Endothelial cell of umbilical vein (primary cell): ENCODE results near the gene MOB3A. TPM values are rescaled to one million over a fixed set of nuclear protein-coding genes. Genes with fewer than 3 reads are reported as not detected.

Experiments used
- BruUV-seq: library from RNA; stranded (reverse); fragments of 400-500 nt; replicated peaks from 2 replicates; lab custom pipeline; 2021; lab: Mats Ljungman, UMichigan
- CTCF ChIA-PET: fragments of 300-600, 350-600 bp; sonication (Branson Sonifier 250); formaldehyde crosslinking; loops from one replicate; lab custom pipeline; 2021; ENCODE audit warnings: antibody characterized with exemption, inconsistent platforms; lab: Charles Lee
- POLR2A ChIA-PET: fragments of 300-600, 350-600 bp; sonication (Branson Sonifier 250); formaldehyde crosslinking; loops from one replicate; lab custom pipeline; 2021; ENCODE audit warnings: antibody characterized with exemption, inconsistent platforms; lab: Charles Lee
- DNase-seq: peaks from one replicate; pipeline ENCODE4 v3.0.0-alpha.2; 2011; ENCODE audit warnings: low read depth, low spot score
- FAIRE-seq: peaks from 2 replicates; lab custom pipeline; 2011; peaks lifted over from hg19 to GRCh38; lab: Jason Lieb, UNC
- H2AFZ ChIP-seq: 2 replicates; pipeline ENCODE4 v1.6.0; 2012; ENCODE audit warnings: low read depth, low read length, control low read depth, inconsistent platforms
- H3K27ac ChIP-seq: 2 replicates; pipeline ENCODE4 v1.5.1; 2011; ENCODE audit warnings: low read depth, mild to moderate bottlenecking, control low read depth, low read length, moderate library complexity; ENCODE audit not compliant: insufficient read depth
- H3K27me3 ChIP-seq, 2 experiments: 2 replicates each; pipeline versions ENCODE4 v1.6.0 to v1.6.1; 2011; ENCODE audit warnings: low read length in 2 of 2, mixed read lengths in 1 of 2; ENCODE audit not compliant: control insufficient read depth in 2 of 2, insufficient read depth in 2 of 2
- H3K36me3 ChIP-seq, 2 experiments: 2 replicates in 1 of 2; 3 replicates in 1 of 2; pipeline ENCODE4 v1.5.1; 2011; ENCODE audit warnings: low read length in 2 of 2, mild to moderate bottlenecking in 1 of 2, moderate library complexity in 1 of 2; ENCODE audit not compliant: control insufficient read depth in 2 of 2, insufficient read depth in 2 of 2; ENCODE audit errors: extremely low read depth in 1 of 2
- H3K4me1 ChIP-seq: 3 replicates; pipeline ENCODE4 v1.5.1; 2011; ENCODE audit warnings: mild to moderate bottlenecking, low read length; ENCODE audit not compliant: control insufficient read depth, insufficient read depth; ENCODE audit errors: extremely low read depth
- H3K4me2 ChIP-seq: 2 replicates; pipeline ENCODE4 v1.6.1; 2011; ENCODE audit warnings: low read length, control low read depth, mixed read lengths; ENCODE audit not compliant: insufficient read depth
- H3K4me3 ChIP-seq, 3 experiments: fragments of 200-600 bp in 1 of 3; sonication (generic), shearing (Covaris generic) in 1 of 3; replicated peaks in 1 of 3; 2 replicates each; pipeline ENCODE4 v1.5.1; 2011 to 2016; ENCODE audit warnings: control low read depth in 3 of 3, low read length in 3 of 3, mild to moderate bottlenecking in 2 of 3, inconsistent platforms in 1 of 3, low read depth in 1 of 3, moderate library complexity in 1 of 3; ENCODE audit not compliant: insufficient read depth in 1 of 3
- H3K79me2 ChIP-seq: 2 replicates; pipeline ENCODE4 v1.6.0; 2012; ENCODE audit warnings: low read length, inconsistent platforms; ENCODE audit not compliant: control insufficient read depth, insufficient read depth
- H3K9ac ChIP-seq: replicated peaks from 2 replicates; pipeline ENCODE3; 2011; ENCODE audit warnings: low read length, control low read depth; ENCODE audit not compliant: insufficient read depth; ENCODE audit errors: extremely low read depth
- H3K9me1 ChIP-seq: replicated peaks from 3 replicates; pipeline ENCODE4 v1.6.0; 2011; ENCODE audit warnings: mild to moderate bottlenecking, low read length; ENCODE audit not compliant: control insufficient read depth, insufficient read depth; ENCODE audit errors: extremely low read depth
- H3K9me3 ChIP-seq: replicated peaks from 2 replicates; pipeline ENCODE4 v1.5.1; 2012; ENCODE audit warnings: low read length, inconsistent platforms; ENCODE audit not compliant: control insufficient read depth, insufficient read depth
- H4K20me1 ChIP-seq: replicated peaks from 2 replicates; pipeline ENCODE3; 2011; ENCODE audit warnings: mild to moderate bottlenecking, low read length; ENCODE audit not compliant: control insufficient read depth, insufficient read depth; ENCODE audit errors: extremely low read depth
- EZH2 ChIP-seq: IDR thresholded peaks from 2 replicates; pipeline ENCODE4 v1.6.1; 2012; ENCODE audit warnings: borderline replicate concordance, low read depth, mild to moderate bottlenecking, moderate library complexity, low read length, inconsistent platforms; ENCODE audit not compliant: severe bottlenecking
- FOS ChIP-seq: IDR thresholded peaks from 2 replicates; pipeline ENCODE4 v1.6.1; 2011; ENCODE audit warnings: mild to moderate bottlenecking, low read length, moderate library complexity, borderline replicate concordance; ENCODE audit not compliant: insufficient read depth
- GATA2 ChIP-seq: IDR thresholded peaks from 2 replicates; pipeline ENCODE4 v1.7.0; 2011; ENCODE audit warnings: low read depth, mild to moderate bottlenecking, moderate library complexity, mixed read lengths, low read length; ENCODE audit not compliant: insufficient read length, insufficient read depth
- JUN ChIP-seq: IDR thresholded peaks from 2 replicates; pipeline ENCODE4 v1.6.1; 2011; ENCODE audit warnings: borderline replicate concordance, low read depth; ENCODE audit not compliant: insufficient read length, insufficient read depth
- MYC ChIP-seq: IDR thresholded peaks from one replicate; pipeline ENCODE4 v1.6.1; 2011; ENCODE audit warnings: mild to moderate bottlenecking, low read depth, low read length
- POLR2A ChIP-seq: IDR thresholded peaks from 2 replicates; pipeline ENCODE4 v1.6.1; 2012; ENCODE audit warnings: low read depth, mild to moderate bottlenecking, control low read depth, low read length
- POLR2AphosphoS5 ChIP-seq: IDR thresholded peaks from 2 replicates; pipeline ENCODE4 v1.6.1; 2012; ENCODE audit warnings: low read depth, mild to moderate bottlenecking, control low read depth, low read length, moderate library complexity; ENCODE audit not compliant: insufficient read depth
- dilution Hi-C: fragments of 300-500 bp; cut with MboI; formaldehyde crosslinking; loops from one replicate; pipeline ENCODE4 v1.15.0; 2019; ENCODE audit warnings: low sequenced_read_pairs; ENCODE audit not compliant: extremely low pct_ligation_motif_present
- intact Hi-C: fragments of 100-400 bp; cut with micrococcal nuclease; formaldehyde crosslinking; loops from one replicate; pipeline ENCODE4 v1.10.0; 2022
- polyA plus RNA-seq, 4 experiments: library from polyadenylated mRNA; depleted of rRNA in 3 of 4; stranded (reverse) in 3 of 4; unstranded in 1 of 4; fragments of >200 nt; gene quantifications; 2 replicates each; pipeline versions ENCODE4 v1.2.1 to v1.2.3, GENCODE V29; 2011 to 2012; ENCODE audit warnings: missing spikeins in 1 of 4
- total RNA-seq: library from RNA; stranded (reverse); gene quantifications from 2 replicates; pipeline ENCODE4 v1.2.3, GENCODE V29; 2021
- TF ChIP-seq, protein P1 (sequence below): IDR thresholded peaks from 2 replicates; pipeline ENCODE4 v1.6.1; 2011; ENCODE audit not compliant: insufficient read depth, insufficient read length
- TF ChIP-seq, protein P2 (sequence below), 2 donors: IDR thresholded peaks; 1 replicate in 1 of 2; 2 replicates in 1 of 2; pipeline ENCODE4 v1.5.1; 2011; ENCODE audit warnings: low read length in 2 of 2, mild to moderate bottlenecking in 2 of 2, moderate library complexity in 2 of 2, control low read depth in 1 of 2, inconsistent platforms in 1 of 2, low read depth in 1 of 2; ENCODE audit not compliant: insufficient read depth in 1 of 2; ENCODE audit errors: extremely low read depth in 1 of 2

The MOB3A gene
- total and polyA plus RNA-seq, 2 donors (not counting 3 experiments of a cell fraction or from before 2014, with no cell fraction given), result 46.5 to 59.7 TPM

DNA sequence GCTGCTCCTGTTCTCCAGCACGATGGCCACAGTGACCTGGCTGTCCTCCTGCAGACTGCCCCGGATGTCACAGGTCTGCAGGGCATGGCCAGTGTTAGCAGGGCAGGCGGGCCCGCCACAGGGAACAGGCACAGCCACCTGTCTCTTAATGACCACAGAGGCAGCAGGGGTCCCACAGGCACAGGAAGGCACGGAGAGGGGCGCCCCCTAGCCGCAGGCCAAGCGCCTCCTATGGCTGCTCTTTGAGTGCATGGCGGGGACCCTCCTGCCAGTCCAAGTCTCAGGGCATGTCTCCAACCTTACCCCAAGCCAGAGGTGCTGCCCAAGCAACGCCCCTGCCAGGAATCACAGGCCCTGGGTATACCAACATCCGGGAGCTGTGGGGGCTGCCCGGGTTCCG, 14.7 kb upstream of the MOB3A start:
- no peaks in the 10 kb centered on the region for H3K9me1 ChIP-seq
- POLR2A ChIA-PET, result no interaction called here
- no peak overlapping the region for H3K9ac ChIP-seq
- DNase-seq (no peak), FAIRE-seq (no peak)
- dilution Hi-C loops, result no loop called here
- no peak overlapping the region for H3K4me3 ChIP-seq
- no peak overlapping the region for H3K4me2 ChIP-seq
- H3K27ac ChIP-seq, result no peak overlapping the region
- no peaks in the 10 kb centered on the region for H3K27me3 ChIP-seq
- no peak for TF ChIP-seq EZH2
- no peak for TF ChIP-seq JUN
- TF ChIP-seq MYC, result no peak
- TF ChIP-seq, protein P1, sequence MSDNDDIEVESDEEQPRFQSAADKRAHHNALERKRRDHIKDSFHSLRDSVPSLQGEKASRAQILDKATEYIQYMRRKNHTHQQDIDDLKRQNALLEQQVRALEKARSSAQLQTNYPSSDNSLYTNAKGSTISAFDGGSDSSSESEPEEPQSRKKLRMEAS, result no peak
- TF ChIP-seq GATA2, result no peak
- TF ChIP-seq FOS, result no peak
- no peak for TF ChIP-seq POLR2A
- peaks cover 18 to 77% of the 10 kb centered on the region in 2 experiments for H3K36me3 ChIP-seq
- no peaks in the 10 kb centered on the region for H4K20me1 ChIP-seq
- no TSS peak for BruUV-seq
- H3K4me1 ChIP-seq, result no peaks in the 10 kb centered on the region
- CTCF ChIA-PET, result no interaction called here
- no peak overlapping the region for H2AFZ ChIP-seq
- no peaks in the 10 kb centered on the region for H3K9me3 ChIP-seq
- no peaks in the 10 kb centered on the region for H3K79me2 ChIP-seq
- intact Hi-C loops, result no loop called here

DNA sequence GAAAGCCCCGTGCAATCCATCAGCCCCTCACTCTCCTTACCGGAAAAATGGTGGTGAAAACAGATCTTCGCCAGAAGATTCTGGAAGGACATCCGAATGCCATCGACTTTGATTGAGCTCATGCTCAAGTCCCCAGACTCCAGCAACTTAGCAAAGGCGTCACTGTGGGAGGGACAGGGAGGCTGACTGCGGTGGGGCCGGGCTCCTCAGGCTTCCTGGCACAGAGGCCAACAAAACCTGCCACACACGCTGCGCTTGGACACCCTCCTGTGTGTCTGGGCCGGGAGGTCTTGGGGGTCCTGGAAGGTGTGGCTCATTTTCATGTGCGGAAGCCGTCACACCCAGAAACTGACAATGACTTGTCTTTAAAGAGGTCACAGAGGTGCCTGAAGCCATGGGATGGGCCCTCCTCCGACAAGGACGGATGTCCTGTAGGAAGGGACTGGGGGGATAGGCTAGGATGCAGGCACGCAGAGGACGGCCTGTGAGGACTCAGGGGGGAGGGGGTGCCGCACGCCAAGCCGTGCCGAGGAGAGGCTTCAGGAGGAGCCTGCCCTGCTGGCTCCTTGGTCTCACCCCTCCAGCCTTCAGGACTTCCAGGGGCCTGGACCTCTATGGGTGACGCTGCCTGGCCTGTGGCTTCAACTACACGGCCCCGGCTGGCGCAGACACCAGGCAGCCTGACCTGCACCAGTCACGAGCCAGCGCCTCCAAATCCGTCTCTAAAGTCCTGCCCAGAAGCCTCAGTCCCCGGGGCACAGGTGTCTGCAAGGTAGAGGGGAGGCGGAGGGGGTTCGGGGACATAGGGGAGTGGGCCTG, 13.1 kb upstream of the MOB3A start:
- no peak overlapping the region for H3K4me3 ChIP-seq
- H3K9ac ChIP-seq, result no peak overlapping the region
- no peak overlapping the region for H3K27ac ChIP-seq
- no peaks in the 10 kb centered on the region for H3K9me1 ChIP-seq
- no peak overlapping the region for H2AFZ ChIP-seq
- no peaks in the 10 kb centered on the region for H3K27me3 ChIP-seq
- H3K79me2 ChIP-seq, result peaks cover 8% of the 10 kb centered on the region
- dilution Hi-C loops, result no loop called here
- FAIRE-seq (no peak), DNase-seq (no peak)
- intact Hi-C loops, result no loop called here
- H3K36me3 ChIP-seq, result peaks cover 12 to 65% of the 10 kb centered on the region in 2 experiments
- H4K20me1 ChIP-seq, result no peaks in the 10 kb centered on the region
- no peaks in the 10 kb centered on the region for H3K4me1 ChIP-seq
- TF ChIP-seq, protein P1, result no peak
- TF ChIP-seq, protein P2, sequence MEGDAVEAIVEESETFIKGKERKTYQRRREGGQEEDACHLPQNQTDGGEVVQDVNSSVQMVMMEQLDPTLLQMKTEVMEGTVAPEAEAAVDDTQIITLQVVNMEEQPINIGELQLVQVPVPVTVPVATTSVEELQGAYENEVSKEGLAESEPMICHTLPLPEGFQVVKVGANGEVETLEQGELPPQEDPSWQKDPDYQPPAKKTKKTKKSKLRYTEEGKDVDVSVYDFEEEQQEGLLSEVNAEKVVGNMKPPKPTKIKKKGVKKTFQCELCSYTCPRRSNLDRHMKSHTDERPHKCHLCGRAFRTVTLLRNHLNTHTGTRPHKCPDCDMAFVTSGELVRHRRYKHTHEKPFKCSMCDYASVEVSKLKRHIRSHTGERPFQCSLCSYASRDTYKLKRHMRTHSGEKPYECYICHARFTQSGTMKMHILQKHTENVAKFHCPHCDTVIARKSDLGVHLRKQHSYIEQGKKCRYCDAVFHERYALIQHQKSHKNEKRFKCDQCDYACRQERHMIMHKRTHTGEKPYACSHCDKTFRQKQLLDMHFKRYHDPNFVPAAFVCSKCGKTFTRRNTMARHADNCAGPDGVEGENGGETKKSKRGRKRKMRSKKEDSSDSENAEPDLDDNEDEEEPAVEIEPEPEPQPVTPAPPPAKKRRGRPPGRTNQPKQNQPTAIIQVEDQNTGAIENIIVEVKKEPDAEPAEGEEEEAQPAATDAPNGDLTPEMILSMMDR (IDR thresholded peaks at IDR 0.05; ENCODE audit: extremely low read depth in 1 of 2, insufficient read depth in 1 of 2, low read depth in 1 of 2, low read length in 2 of 2), result no peak
- TF ChIP-seq FOS, result no peak
- TF ChIP-seq MYC, result no peak
- TF ChIP-seq GATA2, result no peak
- no peak for TF ChIP-seq JUN
- no peak for TF ChIP-seq EZH2
- TF ChIP-seq POLR2A, result no peak
- no peak for TF ChIP-seq POLR2AphosphoS5
- no peaks in the 10 kb centered on the region for H3K9me3 ChIP-seq
- H3K4me2 ChIP-seq, result no peak overlapping the region
- ChIA-PET CTCF (no interaction called here), POLR2A (no interaction called here)
- no TSS peak for BruUV-seq
